GM12878 (cell line): ENCODE results near the gene PRRT1B. TPM values are rescaled to one million over a fixed set of nuclear protein-coding genes. Genes with fewer than 3 reads are reported as not detected.

Experiments
- ATAC-seq: fragments of 200-7000 bp; cut with Tn5 transposase; 3 replicates; pipeline ENCODE4 v1.9.1; 2020; ENCODE audit warnings: mild to moderate bottlenecking, moderate library complexity
- BruUV-seq: library from RNA; stranded (reverse); fragments of 400-500 nt; replicated peaks from 2 replicates; lab custom pipeline; 2021; lab: Mats Ljungman, UMichigan
- CTCF ChIA-PET: fragments of 300-600 bp; sonication (Branson Sonifier 250); formaldehyde crosslinking; extraction: SDS; loops from one replicate; lab custom pipeline; 2021; ENCODE audit warnings: inconsistent platforms; lab: Yijun Ruan, JAX
- POLR2A ChIA-PET: fragments of 350-600 bp; formaldehyde crosslinking; extraction: SDS; loops from one replicate; lab custom pipeline; 2021; ENCODE audit warnings: inconsistent platforms; lab: Charles Lee
- RAD21 ChIA-PET: fragments of 300-600 bp; sonication (Branson Sonifier 250); formaldehyde crosslinking; loops from one replicate; lab custom pipeline; 2023; ENCODE audit warnings: antibody characterized with exemption; ENCODE audit not compliant: unreplicated experiment; lab: Charles Lee
- SMC1A ChIA-PET: fragments of 300-600 bp; sonication (Branson Sonifier 250); formaldehyde crosslinking; loops from one replicate; lab custom pipeline; 2023; ENCODE audit not compliant: unreplicated experiment, uncharacterized antibody; lab: Charles Lee
- DNase-seq: peaks from one replicate; pipeline ENCODE4 v3.0.0-alpha.2; 2011; ENCODE audit warnings: low read depth, low spot score
- FAIRE-seq: peaks from 3 replicates; lab custom pipeline; 2011; peaks lifted over from hg19 to GRCh38; lab: Jason Lieb, UNC
- H2AFZ ChIP-seq: 2 replicates; pipeline ENCODE4 v1.6.0; 2011; ENCODE audit warnings: low read depth, low read length, control low read depth; ENCODE audit not compliant: control insufficient read depth
- H3K27ac ChIP-seq: 2 replicates; pipeline ENCODE4 v1.5.1; 2011; ENCODE audit warnings: control low read depth; ENCODE audit not compliant: control insufficient read depth, insufficient read depth
- H3K27me3 ChIP-seq, 2 experiments: replicated peaks in 1 of 2; 2 replicates each; pipeline versions ENCODE4 v1.6.0 to v1.6.1; 2011; ENCODE audit warnings: low read length in 1 of 2; ENCODE audit not compliant: control insufficient read depth in 2 of 2, insufficient read depth in 2 of 2
- H3K36me3 ChIP-seq, 2 experiments: 2 replicates each; pipeline ENCODE4 v1.5.1; 2011; ENCODE audit warnings: low read length in 1 of 2; ENCODE audit not compliant: control insufficient read depth in 2 of 2, insufficient read depth in 2 of 2
- H3K4me1 ChIP-seq: 2 replicates; pipeline ENCODE4 v1.6.1; 2011; ENCODE audit warnings: mild to moderate bottlenecking, low read length, moderate library complexity, mixed read lengths; ENCODE audit not compliant: control insufficient read depth, insufficient read depth
- H3K4me2 ChIP-seq: 2 replicates; pipeline ENCODE4 v1.6.0; 2011; ENCODE audit warnings: control low read depth; ENCODE audit not compliant: control insufficient read depth, insufficient read depth
- H3K4me3 ChIP-seq: fragments of 200-600 bp; sonication (generic); 2 replicates; pipeline ENCODE4 v1.5.1; 2016
- H3K79me2 ChIP-seq: 2 replicates; pipeline ENCODE4 v1.6.0; 2011; ENCODE audit warnings: low read length; ENCODE audit not compliant: control insufficient read depth, insufficient read depth
- H3K9ac ChIP-seq: 2 replicates; pipeline ENCODE4 v1.8.0; 2011; ENCODE audit warnings: low read length, control low read depth, mixed read lengths; ENCODE audit not compliant: control insufficient read depth, insufficient read depth
- H3K9me3 ChIP-seq: replicated peaks from 3 replicates; pipeline ENCODE4 v1.5.1; 2011; ENCODE audit warnings: mild to moderate bottlenecking, low read length; ENCODE audit not compliant: control insufficient read depth, insufficient read depth
- H4K20me1 ChIP-seq: 2 replicates; pipeline ENCODE4 v1.6.0; 2011; ENCODE audit not compliant: control insufficient read depth, insufficient read depth
- BRCA1 ChIP-seq: IDR thresholded peaks from 2 replicates; pipeline ENCODE4 v1.6.1; 2011; ENCODE audit warnings: low read depth, low read length, improper control_type of control experiment
- CBX3 ChIP-seq: fragments of 200-600 bp; sonication (generic); IDR thresholded peaks from 2 replicates; pipeline ENCODE4 v1.6.1; 2016; ENCODE audit warnings: low read depth, borderline replicate concordance
- CHD2 ChIP-seq: IDR thresholded peaks from 2 replicates; pipeline ENCODE4 v1.6.1; 2011; ENCODE audit warnings: low read depth, low read length, improper control_type of control experiment, borderline replicate concordance
- EGR1 ChIP-seq, 2 experiments: IDR thresholded peaks; 1 replicate in 1 of 2; 2 replicates in 1 of 2; pipeline ENCODE4 v1.6.1; 2011 to 2012; ENCODE audit warnings: low read depth in 2 of 2, low read length in 2 of 2, borderline replicate concordance in 1 of 2, mild to moderate bottlenecking in 1 of 2, moderate library complexity in 1 of 2
- KDM1A ChIP-seq: fragments of 200-600 bp; sonication (generic); IDR thresholded peaks from 2 replicates; pipeline ENCODE4 v1.6.1; 2016; ENCODE audit warnings: borderline replicate concordance
- NBN ChIP-seq: fragments of 450-650 bp; IDR thresholded peaks from 2 replicates; pipeline ENCODE4 v1.6.1; 2016
- NFIC ChIP-seq: IDR thresholded peaks from 2 replicates; pipeline ENCODE4 v1.6.1; 2012; ENCODE audit warnings: low read depth, mild to moderate bottlenecking, inconsistent platforms, low read length, moderate library complexity
- PAX5 ChIP-seq: IDR thresholded peaks from 2 replicates; pipeline ENCODE4 v1.6.1; 2011; ENCODE audit warnings: low read depth, low read length, borderline replicate concordance
- PAX8 ChIP-seq: fragments of 450-650 bp; IDR thresholded peaks from 2 replicates; pipeline ENCODE4 v1.6.1; 2017; ENCODE audit warnings: mild to moderate bottlenecking, moderate library complexity
- POLR2A ChIP-seq: IDR thresholded peaks from 2 replicates; pipeline ENCODE4 v1.6.1; 2011; ENCODE audit warnings: low read depth, mild to moderate bottlenecking, low read length
- RBBP5 ChIP-seq: fragments of 200-600 bp; sonication (generic); conservative IDR thresholded peaks from 2 replicates; pipeline ENCODE4 v1.6.1; 2016
- SIX5 ChIP-seq: IDR thresholded peaks from 2 replicates; pipeline ENCODE4 v1.6.1; 2011; ENCODE audit warnings: mild to moderate bottlenecking, low read depth, low read length, moderate library complexity; ENCODE audit not compliant: severe bottlenecking
- YY1 ChIP-seq: IDR thresholded peaks from 2 replicates; pipeline ENCODE4 v1.6.1; 2011; ENCODE audit warnings: low read depth, mild to moderate bottlenecking, low read length
- ZNF274 ChIP-seq: IDR thresholded peaks from one replicate; pipeline ENCODE4 v1.8.0; 2011; ENCODE audit not compliant: insufficient read length, insufficient read depth
- WGBS: methylation state at CpG from one replicate; pipeline ENCODE4 v1.1.6; 2016; ENCODE audit warnings: low lambda C conversion rate; ENCODE audit not compliant: insufficient replicate concordance, insufficient coverage; ENCODE audit errors: missing lambda C conversion rate; 5-methylcytosine and 5-hydroxymethylcytosine counted together
- in situ Hi-C: fragments of 300-500 bp; cut with MboI; formaldehyde crosslinking; loops from 9 replicates; pipeline ENCODE4 v1.14.3; 2018; ENCODE audit warnings: mixed read lengths
- intact Hi-C: fragments of 100-400 bp; cut with micrococcal nuclease; formaldehyde crosslinking; loops from one replicate; pipeline ENCODE4 v1.14.2; 2022; ENCODE audit not compliant: unreplicated experiment
- polyA plus RNA-seq, 11 experiments: library from polyadenylated mRNA; depleted of rRNA in 4 of 11; unstranded in 6 of 11; stranded (reverse) in 5 of 11; fragments of >200 nt; fragmentation: Nextera tagmentation in 4 of 11; fragmentation: Illumina TruSeq in 1 of 11; extraction: Ambion mirVana in 4 of 11; extraction: Trizol in 1 of 11; gene quantifications; 1 replicate in 1 of 11; 2 replicates in 10 of 11; pipeline versions ENCODE4 v1.2.1 to v1.2.3, GENCODE V29; 2011 to 2016; ENCODE audit warnings: inconsistent platforms in 2 of 11, missing spikeins in 2 of 11, low read depth in 1 of 11
- total RNA-seq, 4 experiments: library from RNA; depleted of rRNA in 3 of 4; stranded (reverse); fragments of >200 nt in 3 of 4; fragmentation: Illumina TruSeq in 1 of 4; extraction: Trizol in 1 of 4; gene quantifications; 2 replicates each; pipeline versions ENCODE4 v1.2.1 to v1.2.3, GENCODE V29; 2013 to 2021
- TF ChIP-seq, protein P1 (sequence below): IDR thresholded peaks from 2 replicates; pipeline ENCODE4 v1.6.1; 2012; ENCODE audit warnings: improper control_type of control experiment, low read depth, low read length; ENCODE audit not compliant: insufficient replicate concordance
- TF ChIP-seq, protein P2 (sequence below): fragments of 150-350 bp; IDR thresholded peaks from 2 replicates; pipeline ENCODE4 v1.6.1; 2014; ENCODE audit warnings: mild to moderate bottlenecking, low read depth, low read length
- TF ChIP-seq, protein P3 (sequence below): fragments of 450-650 bp; IDR thresholded peaks from 2 replicates; pipeline ENCODE4 v1.6.1; 2017; ENCODE audit warnings: antibody characterized with exemption, mild to moderate bottlenecking, moderate library complexity

The PRRT1B gene
- total and polyA plus RNA-seq, 10 of the 15 experiments (the other 5 are each of a cell fraction or from before 2014, with no cell fraction given), result not detected

DNA sequence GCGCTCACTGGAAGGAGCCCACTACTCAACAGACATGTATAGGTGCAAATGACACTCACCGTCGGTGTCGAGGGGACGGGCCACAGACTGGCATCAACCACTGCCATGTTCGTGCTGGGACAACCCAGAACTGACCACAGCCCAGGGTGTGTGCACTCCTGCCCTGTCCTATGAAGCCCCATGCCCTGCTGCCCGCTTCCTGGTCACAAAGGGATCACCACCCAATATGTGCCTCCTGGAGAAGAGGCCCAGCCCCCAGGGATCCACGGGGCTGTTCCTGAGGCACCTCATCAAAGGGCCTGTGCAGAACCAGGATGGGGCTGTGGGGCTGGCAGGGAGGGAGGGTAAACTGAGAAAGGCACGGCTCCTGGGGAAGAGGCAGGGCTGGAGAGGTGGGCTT lies 43.1 kb downstream of the PRRT1B start:
- Histone ChIP-seq H4K20me1 (no peaks in the 10 kb centered on the region), H3K36me3 (peaks cover 27 to 43% of the 10 kb centered on the region in 2 experiments; a peak in 3 of 4 replicates), H3K9ac (no peak overlapping the region), H3K4me1 (0 out of 2 replicates have a peak, but pooled peaks cover 5% of the 10 kb centered on the region), H3K79me2 (no peaks in the 10 kb centered on the region), H3K27ac (no peak overlapping the region), H3K27me3 (no peaks in the 10 kb centered on the region), H3K9me3 (no peaks in the 10 kb centered on the region), H3K4me3 (no peak overlapping the region), H2AFZ (no peak overlapping the region), H3K4me2 (no peak overlapping the region)
- DNase-seq, result no peak
- RAD21 ChIA-PET, result no interaction called here
- POLR2A ChIA-PET, result interaction anchor here (0.7 kb wide), 1 partner anchor 154 kb away, joined by 3 read pairs; no protein-coding TSS in a partner anchor
- BruUV-seq, result no TSS peak
- SMC1A ChIA-PET, result interaction anchor here (1.9 kb wide), 1 partner anchor 155 kb away, joined by 6 read pairs; no protein-coding TSS in a partner anchor
- no peak for FAIRE-seq
- CTCF ChIA-PET, result interaction anchor here (1.6 kb wide), 1 partner anchor 155 kb away, joined by 3 read pairs; no protein-coding TSS in a partner anchor
- no peak for ATAC-seq
- intact Hi-C loops (no loop called here), in situ Hi-C loops (loop anchor here (25.0 kb wide), 1 partner anchor 649 kb away; no protein-coding TSS in a partner anchor)
- WGBS, result 93% methylated on average over 9 of the region's 9 CpGs
- TF ChIP-seq EGR1 (IDR thresholded peaks at IDR 0.05; ENCODE audit: borderline replicate concordance in 1 of 2, low read depth in 2 of 2, low read length in 2 of 2), result no peak
- no peak for TF ChIP-seq RBBP5
- TF ChIP-seq, protein P1, sequence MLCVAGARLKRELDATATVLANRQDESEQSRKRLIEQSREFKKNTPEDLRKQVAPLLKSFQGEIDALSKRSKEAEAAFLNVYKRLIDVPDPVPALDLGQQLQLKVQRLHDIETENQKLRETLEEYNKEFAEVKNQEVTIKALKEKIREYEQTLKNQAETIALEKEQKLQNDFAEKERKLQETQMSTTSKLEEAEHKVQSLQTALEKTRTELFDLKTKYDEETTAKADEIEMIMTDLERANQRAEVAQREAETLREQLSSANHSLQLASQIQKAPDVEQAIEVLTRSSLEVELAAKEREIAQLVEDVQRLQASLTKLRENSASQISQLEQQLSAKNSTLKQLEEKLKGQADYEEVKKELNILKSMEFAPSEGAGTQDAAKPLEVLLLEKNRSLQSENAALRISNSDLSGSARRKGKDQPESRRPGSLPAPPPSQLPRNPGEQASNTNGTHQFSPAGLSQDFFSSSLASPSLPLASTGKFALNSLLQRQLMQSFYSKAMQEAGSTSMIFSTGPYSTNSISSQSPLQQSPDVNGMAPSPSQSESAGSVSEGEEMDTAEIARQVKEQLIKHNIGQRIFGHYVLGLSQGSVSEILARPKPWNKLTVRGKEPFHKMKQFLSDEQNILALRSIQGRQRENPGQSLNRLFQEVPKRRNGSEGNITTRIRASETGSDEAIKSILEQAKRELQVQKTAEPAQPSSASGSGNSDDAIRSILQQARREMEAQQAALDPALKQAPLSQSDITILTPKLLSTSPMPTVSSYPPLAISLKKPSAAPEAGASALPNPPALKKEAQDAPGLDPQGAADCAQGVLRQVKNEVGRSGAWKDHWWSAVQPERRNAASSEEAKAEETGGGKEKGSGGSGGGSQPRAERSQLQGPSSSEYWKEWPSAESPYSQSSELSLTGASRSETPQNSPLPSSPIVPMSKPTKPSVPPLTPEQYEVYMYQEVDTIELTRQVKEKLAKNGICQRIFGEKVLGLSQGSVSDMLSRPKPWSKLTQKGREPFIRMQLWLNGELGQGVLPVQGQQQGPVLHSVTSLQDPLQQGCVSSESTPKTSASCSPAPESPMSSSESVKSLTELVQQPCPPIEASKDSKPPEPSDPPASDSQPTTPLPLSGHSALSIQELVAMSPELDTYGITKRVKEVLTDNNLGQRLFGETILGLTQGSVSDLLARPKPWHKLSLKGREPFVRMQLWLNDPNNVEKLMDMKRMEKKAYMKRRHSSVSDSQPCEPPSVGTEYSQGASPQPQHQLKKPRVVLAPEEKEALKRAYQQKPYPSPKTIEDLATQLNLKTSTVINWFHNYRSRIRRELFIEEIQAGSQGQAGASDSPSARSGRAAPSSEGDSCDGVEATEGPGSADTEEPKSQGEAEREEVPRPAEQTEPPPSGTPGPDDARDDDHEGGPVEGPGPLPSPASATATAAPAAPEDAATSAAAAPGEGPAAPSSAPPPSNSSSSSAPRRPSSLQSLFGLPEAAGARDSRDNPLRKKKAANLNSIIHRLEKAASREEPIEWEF, result no peak
- no peak for TF ChIP-seq NFIC
- TF ChIP-seq, protein P2, sequence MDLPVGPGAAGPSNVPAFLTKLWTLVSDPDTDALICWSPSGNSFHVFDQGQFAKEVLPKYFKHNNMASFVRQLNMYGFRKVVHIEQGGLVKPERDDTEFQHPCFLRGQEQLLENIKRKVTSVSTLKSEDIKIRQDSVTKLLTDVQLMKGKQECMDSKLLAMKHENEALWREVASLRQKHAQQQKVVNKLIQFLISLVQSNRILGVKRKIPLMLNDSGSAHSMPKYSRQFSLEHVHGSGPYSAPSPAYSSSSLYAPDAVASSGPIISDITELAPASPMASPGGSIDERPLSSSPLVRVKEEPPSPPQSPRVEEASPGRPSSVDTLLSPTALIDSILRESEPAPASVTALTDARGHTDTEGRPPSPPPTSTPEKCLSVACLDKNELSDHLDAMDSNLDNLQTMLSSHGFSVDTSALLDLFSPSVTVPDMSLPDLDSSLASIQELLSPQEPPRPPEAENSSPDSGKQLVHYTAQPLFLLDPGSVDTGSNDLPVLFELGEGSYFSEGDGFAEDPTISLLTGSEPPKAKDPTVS, result no peak
- no peak for TF ChIP-seq SIX5
- no peak for TF ChIP-seq CHD2
- no peak for TF ChIP-seq NBN
- TF ChIP-seq POLR2A, result no peak
- TF ChIP-seq YY1, result no peak
- no peak for TF ChIP-seq CBX3
- no peak for TF ChIP-seq ZNF274
- TF ChIP-seq, protein P3, sequence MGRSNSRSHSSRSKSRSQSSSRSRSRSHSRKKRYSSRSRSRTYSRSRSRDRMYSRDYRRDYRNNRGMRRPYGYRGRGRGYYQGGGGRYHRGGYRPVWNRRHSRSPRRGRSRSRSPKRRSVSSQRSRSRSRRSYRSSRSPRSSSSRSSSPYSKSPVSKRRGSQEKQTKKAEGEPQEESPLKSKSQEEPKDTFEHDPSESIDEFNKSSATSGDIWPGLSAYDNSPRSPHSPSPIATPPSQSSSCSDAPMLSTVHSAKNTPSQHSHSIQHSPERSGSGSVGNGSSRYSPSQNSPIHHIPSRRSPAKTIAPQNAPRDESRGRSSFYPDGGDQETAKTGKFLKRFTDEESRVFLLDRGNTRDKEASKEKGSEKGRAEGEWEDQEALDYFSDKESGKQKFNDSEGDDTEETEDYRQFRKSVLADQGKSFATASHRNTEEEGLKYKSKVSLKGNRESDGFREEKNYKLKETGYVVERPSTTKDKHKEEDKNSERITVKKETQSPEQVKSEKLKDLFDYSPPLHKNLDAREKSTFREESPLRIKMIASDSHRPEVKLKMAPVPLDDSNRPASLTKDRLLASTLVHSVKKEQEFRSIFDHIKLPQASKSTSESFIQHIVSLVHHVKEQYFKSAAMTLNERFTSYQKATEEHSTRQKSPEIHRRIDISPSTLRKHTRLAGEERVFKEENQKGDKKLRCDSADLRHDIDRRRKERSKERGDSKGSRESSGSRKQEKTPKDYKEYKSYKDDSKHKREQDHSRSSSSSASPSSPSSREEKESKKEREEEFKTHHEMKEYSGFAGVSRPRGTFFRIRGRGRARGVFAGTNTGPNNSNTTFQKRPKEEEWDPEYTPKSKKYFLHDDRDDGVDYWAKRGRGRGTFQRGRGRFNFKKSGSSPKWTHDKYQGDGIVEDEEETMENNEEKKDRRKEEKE, result no peak
- TF ChIP-seq KDM1A, result no peak
- no peak for TF ChIP-seq BRCA1
- no peak for TF ChIP-seq PAX8
- no peak for TF ChIP-seq PAX5
